ENCODE measurements around the gene TMEM156. TPM values are rescaled to one million over a fixed set of nuclear protein-coding genes. Genes with fewer than 3 reads are reported as not detected.

Gene TMEM156
- 3.8 and 30.8 TPM in 2 replicates for total RNA-seq

GRCh38 chr4:39032218-39033085 is at the start of gene TMEM156:
Gene TMEM156 (minus strand): TSS chr4:39032409. CDS start chr4:39032313, 96 bp downstream.

GRCh38 chr4:39062094-39062769 is 30.0 kb upstream of the TMEM156 start, which contains the start of gene KLHL5:
Gene KLHL5 (plus strand): TSS chr4:39062232. CDS start chr4:39062653, 421 bp downstream.

Other genes with a start within 250 kb of the TMEM156 start
- 0.13 TPM in 1 of 2 replicates, not detected in the other for gene TLR10, start 249.4 kb downstream of the TMEM156 start, total RNA-seq
- 0.39 TPM in 1 of 2 replicates, not detected in the other for gene TLR1, start 227.6 kb downstream of the TMEM156 start, total RNA-seq
- gene TLR6, start 175.6 kb downstream of the TMEM156 start, total RNA-seq, result 0.32 and 1.8 TPM in 2 replicates
- 204 and 215 TPM in 2 replicates for gene FAM114A1, start 164.6 kb downstream of the TMEM156 start, total RNA-seq
- 75.4 and 163 TPM in 2 replicates for gene KLHL5, start 29.8 kb upstream of the TMEM156 start, total RNA-seq
- 9.3 and 19.2 TPM in 2 replicates for gene WDR19, start 150.1 kb upstream of the TMEM156 start, total RNA-seq